Medulla oblongata (tissue), 1 donor: ENCODE results near the gene CIB4.

Source experiments
- DNase-seq: peaks from one replicate; pipeline ENCODE4 v3.0.0-alpha.2; 2015; ENCODE audit errors: extremely low spot score

Gene CIB4

DNA sequence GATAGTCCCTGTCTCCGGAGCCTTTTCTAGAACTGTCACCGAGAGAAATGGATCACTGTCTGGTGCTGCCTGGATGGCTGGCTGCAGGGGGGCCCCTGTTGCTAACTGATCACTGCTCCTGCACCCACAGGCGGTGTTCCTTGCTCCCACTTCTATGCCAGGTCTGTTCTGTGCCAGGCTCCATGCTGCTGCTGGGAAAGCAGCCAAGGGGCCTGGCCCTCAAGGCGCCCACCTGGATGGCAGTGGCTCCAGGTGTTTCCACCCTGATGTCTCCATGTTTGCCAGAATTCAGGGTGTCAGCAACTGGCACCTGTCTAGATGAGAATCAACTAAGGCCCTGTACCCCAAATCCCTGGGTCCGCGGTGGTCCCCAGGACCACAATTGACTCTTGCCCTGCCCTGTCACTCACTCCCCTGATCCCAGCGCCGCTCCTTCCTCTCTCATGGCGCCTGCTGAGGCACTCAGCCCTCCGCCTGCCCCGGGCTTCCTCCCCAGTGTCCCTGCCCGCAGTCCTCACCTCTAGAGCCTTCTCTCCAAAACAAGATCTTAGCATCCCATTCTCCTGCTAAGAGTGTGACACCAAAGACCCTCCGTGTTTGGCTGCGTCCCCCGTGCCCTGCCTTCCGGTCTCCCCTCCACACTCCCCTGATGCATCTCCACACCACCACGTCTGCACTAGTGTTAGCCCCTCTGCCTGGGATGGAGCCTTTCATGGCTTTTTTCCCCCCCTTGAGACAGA lies 90.7 kb downstream of the CIB4 start:
- DNase-seq: no peak

- no peak for DNase-seq
Observed at GRCh38 chr2:26542676-26543505, 98.3 kb downstream of the CIB4 start.

- DNase-seq: no peak
Observed at GRCh38 chr2:26542194-26542455, 99.0 kb downstream of the CIB4 start.

DNA sequence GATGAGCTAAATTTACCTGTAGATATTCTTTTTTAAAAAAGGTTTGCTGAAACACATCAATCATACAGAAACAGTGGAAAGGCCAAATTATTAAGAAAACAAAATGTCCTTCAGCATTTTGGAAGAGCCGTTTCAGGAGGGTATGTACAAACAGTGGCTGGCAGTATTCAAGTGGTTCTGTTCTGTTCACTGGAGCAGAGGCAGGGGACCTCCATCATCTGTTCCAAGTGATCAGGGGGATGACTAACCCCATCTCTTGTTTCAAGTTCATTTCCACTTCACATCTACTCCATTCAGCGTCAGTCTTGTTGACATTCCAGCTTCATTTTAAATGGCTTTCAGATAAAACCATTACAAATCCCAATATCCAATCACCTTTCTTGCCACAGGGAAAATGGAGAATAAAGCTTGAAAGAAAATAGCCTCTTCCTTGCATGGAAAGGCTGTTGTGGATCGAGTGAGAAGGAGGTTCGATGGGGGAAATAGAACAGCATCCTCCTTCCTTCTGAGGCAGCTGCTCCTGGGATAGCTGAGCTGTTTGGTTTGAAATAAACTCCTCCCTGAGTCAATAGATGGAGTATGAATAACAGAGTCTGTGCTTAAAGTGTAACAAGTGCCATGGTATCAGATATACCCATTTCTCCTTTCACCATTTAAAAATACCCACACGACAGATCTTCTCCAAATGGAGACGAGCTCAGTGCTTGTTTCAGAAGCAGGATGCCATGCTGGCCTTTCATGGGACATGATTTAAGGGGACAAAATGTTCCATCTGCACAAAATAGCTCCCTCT lies 99.6 kb downstream of the CIB4 start:
- no peak for DNase-seq

DNA sequence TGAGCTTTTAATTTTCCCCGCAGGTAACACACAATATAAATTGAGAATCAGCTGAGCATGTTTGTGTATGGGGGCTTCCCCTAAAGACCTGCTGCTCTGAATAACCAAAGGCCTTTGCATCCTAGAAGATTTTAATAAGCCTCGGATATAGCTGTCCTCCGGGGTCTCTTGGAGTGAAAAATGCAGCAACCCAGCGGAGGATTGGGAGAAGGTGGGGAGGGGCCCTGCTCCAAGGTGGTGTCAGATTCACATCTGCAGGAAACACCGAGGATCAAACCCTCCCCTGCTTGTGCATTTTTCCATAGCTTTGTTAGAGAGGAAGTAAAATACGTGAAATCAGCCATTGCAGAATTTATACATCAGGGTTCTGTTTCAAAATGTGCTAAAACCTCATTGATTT lies 100.2 kb downstream of the CIB4 start:
- no peak for DNase-seq

- DNase-seq: no peak
Observed at GRCh38 chr2:26540306-26540705, 100.9 kb downstream of the CIB4 start.

GRCh38 chr2:26537826-26538475 lies 103.2 kb downstream of the CIB4 start:
- no peak for DNase-seq

- DNase-seq: no peak
Observed at GRCh38 chr2:26537069-26537825, 103.9 kb downstream of the CIB4 start.

DNA sequence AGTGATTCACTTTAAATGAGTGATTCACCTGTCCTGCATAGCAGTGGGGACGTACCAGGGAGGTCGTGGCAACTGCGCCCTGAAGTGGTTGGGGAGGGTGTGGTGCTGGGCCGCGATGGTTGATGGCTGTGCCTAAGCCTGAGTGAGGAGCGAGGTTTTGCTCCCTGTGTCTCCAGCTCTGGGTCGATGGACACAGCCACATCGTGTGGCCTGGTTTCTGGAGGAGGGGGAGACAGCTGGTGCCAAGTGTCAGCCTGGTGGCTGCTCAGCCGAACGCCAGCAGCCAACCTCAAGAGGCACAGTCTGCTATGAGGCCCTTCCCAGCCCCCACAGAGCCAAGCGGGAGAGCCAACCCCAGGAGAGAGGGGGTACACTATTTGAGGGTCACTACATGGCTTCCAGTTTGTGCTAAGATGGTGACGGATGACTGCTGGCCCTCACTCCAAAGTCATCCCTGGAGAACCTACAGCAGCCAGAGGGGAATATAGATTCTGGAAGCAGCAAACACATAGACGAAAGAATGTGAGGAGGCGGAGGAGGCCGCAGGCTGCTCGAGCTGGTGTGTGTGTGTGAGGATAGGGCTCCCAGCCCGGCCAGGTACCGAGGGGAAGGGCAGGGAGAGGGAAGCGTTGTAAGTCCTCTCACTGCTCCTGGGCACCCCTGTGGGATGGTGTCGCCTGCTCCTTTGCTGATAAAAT lies 104.6 kb downstream of the CIB4 start:
- DNase-seq: no peak

- DNase-seq: no peak
Observed at GRCh38 chr2:26535663-26536275, 105.4 kb downstream of the CIB4 start.

GRCh38 chr2:26534865-26535662 lies 106.1 kb downstream of the CIB4 start:
- DNase-seq: no peak

GRCh38 chr2:26534098-26534864 lies 106.9 kb downstream of the CIB4 start:
- DNase-seq: no peak

DNA sequence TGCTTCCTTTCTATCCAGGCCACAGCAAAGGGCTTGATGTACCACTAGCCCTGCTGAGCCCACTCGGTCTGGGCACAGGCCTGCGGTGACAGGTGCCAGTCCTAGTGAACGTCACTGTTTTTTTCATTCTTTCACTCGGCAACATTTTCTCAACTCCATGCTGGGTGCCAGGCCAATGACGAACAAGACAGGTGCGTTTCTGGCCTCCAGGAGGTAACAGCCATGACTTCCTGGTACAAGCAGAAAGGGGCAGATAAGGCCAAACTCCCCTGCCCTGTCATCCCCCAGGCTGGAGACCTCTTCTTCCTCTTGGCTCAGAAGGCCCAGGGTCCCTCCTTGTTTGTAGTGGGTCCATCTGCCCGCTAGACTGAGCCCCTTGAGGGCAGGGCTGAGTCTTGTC lies 107.5 kb downstream of the CIB4 start:
- no peak for DNase-seq

DNA sequence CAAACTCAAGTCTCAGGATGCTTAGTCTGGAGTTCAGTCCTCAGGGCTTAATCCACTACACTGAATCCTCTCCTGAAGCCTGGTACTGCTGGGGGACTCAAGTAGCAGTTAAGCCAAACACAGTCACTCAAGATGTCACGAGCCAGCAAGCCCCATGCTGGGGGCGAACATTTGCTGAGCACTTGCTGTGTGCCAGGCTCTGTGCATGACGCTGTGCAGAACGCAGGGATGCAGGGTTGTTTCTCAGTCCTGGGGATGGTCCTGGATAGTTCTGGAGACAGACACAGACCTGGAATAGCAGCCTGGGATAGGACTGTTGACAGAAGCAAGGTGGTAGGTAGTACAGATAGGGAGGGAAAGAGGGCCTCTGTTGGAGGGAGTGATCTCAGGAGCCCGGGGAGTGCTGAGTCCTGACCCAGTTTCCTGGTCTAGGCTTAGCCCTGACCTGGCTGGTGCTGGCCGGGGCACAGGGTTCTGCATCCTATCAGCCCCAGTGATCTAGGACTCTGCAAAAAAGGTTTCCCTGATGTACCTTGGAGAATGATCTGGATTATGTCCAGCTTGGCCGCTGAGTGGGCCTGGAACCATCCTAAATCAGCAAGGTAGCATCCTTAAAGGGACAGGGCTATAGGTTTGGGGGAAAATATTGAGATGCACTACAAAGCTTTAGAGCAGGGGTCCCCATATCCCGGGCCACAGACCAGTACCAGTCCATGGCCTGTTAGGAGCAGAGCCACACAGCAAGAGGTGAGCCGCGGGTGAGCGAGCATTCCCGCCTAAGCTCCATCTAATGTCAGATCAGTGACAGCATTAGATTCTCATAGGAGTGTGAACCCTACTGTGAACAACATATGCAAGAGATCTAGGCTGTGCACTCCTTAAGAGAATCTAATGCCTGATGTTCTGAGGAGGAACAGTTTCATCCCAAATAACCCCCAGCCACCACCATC lies 108.6 kb downstream of the CIB4 start:
- no peak for DNase-seq
